B cell (primary cell): ENCODE measurements around the gene ZRSR2. TPM values are rescaled to one million over a fixed set of nuclear protein-coding genes. Genes with fewer than 3 reads are reported as not detected.

Source experiments
- ATAC-seq: fragments of 200-7000 bp; cut with Tn5 transposase; one replicate; pipeline ENCODE4 v1.10.0; 2021; ENCODE audit warnings: low read depth, mild to moderate bottlenecking, moderate number of reproducible peaks, moderate library complexity
- CTCF ChIA-PET: fragments of 350-600 bp; sonication (Branson Sonifier 250); formaldehyde crosslinking; loops from one replicate; lab custom pipeline; 2021; ENCODE audit warnings: antibody characterized with exemption, inconsistent platforms; lab: Charles Lee
- POLR2A ChIA-PET: fragments of 350-600 bp; sonication (Branson Sonifier 250); formaldehyde crosslinking; loops from one replicate; lab custom pipeline; 2021; ENCODE audit warnings: antibody characterized with exemption; lab: Charles Lee
- DNase-seq: peaks from one replicate; pipeline ENCODE4 v3.0.0; 2013
- H2AFZ ChIP-seq: 2 replicates; pipeline ENCODE4 v1.6.1; 2012; ENCODE audit warnings: mild to moderate bottlenecking, low read depth, low read length; ENCODE audit not compliant: insufficient read depth, poor library complexity, severe bottlenecking
- H3K27ac ChIP-seq, 2 donors: 1 replicate in 1 of 2; 2 replicates in 1 of 2; pipeline ENCODE4 v1.5.1; 2012 to 2013; ENCODE audit warnings: low read length in 2 of 2, mild to moderate bottlenecking in 2 of 2, moderate library complexity in 1 of 2
- H3K27me3 ChIP-seq, 4 experiments: fragments of 200-600 bp in 1 of 4; sonication (generic) in 1 of 4; replicated peaks in 1 of 4; 1 replicate in 2 of 4; 2 replicates in 2 of 4; pipeline versions ENCODE4 v1.6.1 to v1.7.0; 2013 to 2016; ENCODE audit warnings: low read length in 3 of 4, mild to moderate bottlenecking in 2 of 4, mixed read lengths in 1 of 4, moderate library complexity in 1 of 4; ENCODE audit not compliant: insufficient read depth in 4 of 4, control insufficient read depth in 3 of 4; ENCODE audit errors: control extremely low read depth in 1 of 4
- H3K36me3 ChIP-seq, 2 experiments: replicated peaks in 1 of 2; 1 replicate in 1 of 2; 2 replicates in 1 of 2; pipeline versions ENCODE4 v1.6.1 to v1.7.1; 2013; ENCODE audit warnings: low read length in 1 of 2; ENCODE audit not compliant: insufficient read depth in 2 of 2, control insufficient read depth in 1 of 2; ENCODE audit errors: control extremely low read depth in 1 of 2, extremely low read depth in 1 of 2
- H3K4me1 ChIP-seq, 2 donors: fragments of 200-600 bp in 1 of 2; sonication (generic) in 1 of 2; 1 replicate in 1 of 2; 2 replicates in 1 of 2; pipeline versions ENCODE4 v1.5.1 to v1.6.1; 2013 to 2017; ENCODE audit warnings: low read length in 2 of 2; ENCODE audit not compliant: control insufficient read depth in 2 of 2, insufficient read depth in 2 of 2
- H3K4me2 ChIP-seq: replicated peaks from 2 replicates; pipeline ENCODE3; 2012; ENCODE audit warnings: mild to moderate bottlenecking, low read depth, low read length; ENCODE audit not compliant: poor library complexity, severe bottlenecking
- H3K4me3 ChIP-seq, 5 experiments: fragments of 200-600 bp in 1 of 5; sonication (generic) in 1 of 5; 1 replicate in 3 of 5; 2 replicates in 2 of 5; pipeline versions ENCODE4 v1.5.1 to v1.7.0; 2011 to 2016; ENCODE audit warnings: low read length in 4 of 5, mild to moderate bottlenecking in 4 of 5, low read depth in 2 of 5, control low read depth in 1 of 5, moderate library complexity in 1 of 5; ENCODE audit not compliant: insufficient read depth in 1 of 5; ENCODE audit errors: control extremely low read depth in 1 of 5, extremely low read depth in 1 of 5
- H3K79me2 ChIP-seq: fragments of 200-600 bp; sonication (generic); one replicate; pipeline ENCODE4 v1.6.0; 2016; ENCODE audit warnings: low read length; ENCODE audit not compliant: control insufficient read depth, insufficient read depth
- H3K9ac ChIP-seq: fragments of 200-600 bp; sonication (generic); 2 replicates; pipeline ENCODE4 v1.6.1; 2017; ENCODE audit warnings: mild to moderate bottlenecking, low read length, moderate library complexity
- H3K9me3 ChIP-seq, 3 donors: one replicate each; pipeline versions ENCODE4 v1.6.1 to v1.7.1; 2013; ENCODE audit warnings: low read length in 2 of 3; ENCODE audit not compliant: control insufficient read depth in 2 of 3, insufficient read depth in 1 of 3; ENCODE audit errors: control extremely low read depth in 1 of 3
- H4K20me1 ChIP-seq: 2 replicates; pipeline ENCODE4 v1.6.0; 2012; ENCODE audit warnings: mild to moderate bottlenecking, low read length; ENCODE audit not compliant: insufficient read depth, control insufficient read depth, poor library complexity, severe bottlenecking
- H3K27ac Mint-ChIP-seq: one replicate; pipeline ENCODE4 v1.8.0; 2021; ENCODE audit warnings: mixed read lengths
- H3K27me3 Mint-ChIP-seq: one replicate; pipeline ENCODE4 v1.8.0; 2021; ENCODE audit warnings: mixed read lengths
- H3K4me1 Mint-ChIP-seq: one replicate; pipeline ENCODE4 v1.8.0; 2021; ENCODE audit warnings: mixed read lengths
- H3K4me3 Mint-ChIP-seq: one replicate; pipeline ENCODE4 v1.8.0; 2021; ENCODE audit warnings: mixed read lengths
- H3K9me3 Mint-ChIP-seq: one replicate; pipeline ENCODE4 v1.8.0; 2022; ENCODE audit warnings: mixed read lengths; ENCODE audit not compliant: insufficient read depth
- CTCF ChIP-seq: fragments of 200-600 bp; IDR thresholded peaks from one replicate; pipeline ENCODE4 v1.8.0; 2022; ENCODE audit warnings: antibody characterized with exemption, mild to moderate bottlenecking
- EZH2 ChIP-seq: IDR thresholded peaks from 2 replicates; pipeline ENCODE4 v1.6.1; 2012; ENCODE audit warnings: borderline replicate concordance, low read depth, mild to moderate bottlenecking, moderate library complexity, low read length; ENCODE audit not compliant: insufficient read depth, poor library complexity, severe bottlenecking
- WGBS: methylation state at CpG from one replicate; pipeline ENCODE4 v1.1.5; 2013; ENCODE audit warnings: missing lambda C conversion rate; ENCODE audit not compliant: insufficient coverage; 5-methylcytosine and 5-hydroxymethylcytosine counted together
- intact Hi-C: fragments of 100-400 bp; cut with micrococcal nuclease; formaldehyde crosslinking; loops from one replicate; pipeline ENCODE4 v1.10.0; 2022
- polyA plus RNA-seq: library from polyadenylated mRNA; depleted of rRNA; stranded (reverse); fragments of >200 nt; gene quantifications from 2 replicates; pipeline ENCODE4 v1.2.3, GENCODE V29; 2012
- total RNA-seq, 2 donors: library from RNA; stranded (reverse); fragments of 120-200 nt in 1 of 2; gene quantifications; 1 replicate in 1 of 2; 2 replicates in 1 of 2; pipeline versions ENCODE4 v1.2.3 to v1.2.4, GENCODE V29; 2013 to 2022

The ZRSR2 gene
- total and polyA plus RNA-seq, 2 donors (not counting 1 experiment from before 2014, with no cell fraction given): 27.8 to 28.6 TPM

- Histone ChIP-seq H3K36me3 (no peaks in the 10 kb centered on the region), H2AFZ (no peak overlapping the region), H3K79me2 (no peaks in the 10 kb centered on the region), H3K27ac (no peak overlapping the region), H3K4me2 (no peak overlapping the region), H3K27me3 (no peaks in the 10 kb centered on the region), H3K9ac (no peak overlapping the region), H3K9me3 (no peaks in the 10 kb centered on the region), H3K4me1 (peaks cover 7 to 9% of the 10 kb centered on the region in 2 donors), H3K4me3 (no peak overlapping the region), H4K20me1 (no peaks in the 10 kb centered on the region)
- Mint-ChIP-seq H3K27me3 (no peaks in the 10 kb centered on the region), H3K4me3 (no peak overlapping the region), H3K9me3 (no peaks in the 10 kb centered on the region), H3K4me1 (peaks cover 6% of the 10 kb centered on the region), H3K27ac (no peak overlapping the region)
- DNase-seq (no peak), ATAC-seq (no peak)
- TF ChIP-seq EZH2 (no peak), CTCF (no peak)
- intact Hi-C loops: no loop called here
- POLR2A ChIA-PET: no interaction called here
- CTCF ChIA-PET: no interaction called here
- WGBS: 100% methylated on average over 1 of the region's 3 CpGs
Observed at GRCh38 chrX:15860921-15861320, 70.6 kb downstream of the ZRSR2 start.

GRCh38 chrX:15864023-15864422, 73.7 kb downstream of the ZRSR2 start:
- CTCF ChIA-PET: no interaction called here
- TF ChIP-seq CTCF: no peak
- no peak for TF ChIP-seq EZH2

More at GRCh38 chrX:15864023-15864422, 73.7 kb downstream of the ZRSR2 start:
- Mint-ChIP-seq H3K4me1 (no peaks in the 10 kb centered on the region), H3K9me3 (no peaks in the 10 kb centered on the region), H3K27me3 (no peaks in the 10 kb centered on the region), H3K27ac (no peak overlapping the region), H3K4me3 (no peak overlapping the region)
- no peak for DNase-seq
- H3K9ac ChIP-seq: no peak overlapping the region
- no peaks in the 10 kb centered on the region for H3K27me3 ChIP-seq
- 80% methylated on average over 1 of the region's 3 CpGs for WGBS
- H3K9me3 ChIP-seq: no peaks in the 10 kb centered on the region
- ATAC-seq: no peak
- H3K4me3 ChIP-seq: no peak overlapping the region
- no peak overlapping the region for H2AFZ ChIP-seq
- no peaks in the 10 kb centered on the region for H3K36me3 ChIP-seq
- POLR2A ChIA-PET: no interaction called here
- H3K4me2 ChIP-seq: no peak overlapping the region
- no peak overlapping the region for H3K27ac ChIP-seq
- H3K79me2 ChIP-seq: no peaks in the 10 kb centered on the region
- H3K4me1 ChIP-seq: peaks cover 3 to 5% of the 10 kb centered on the region in 2 donors
- intact Hi-C loops: no loop called here
- H4K20me1 ChIP-seq: no peaks in the 10 kb centered on the region
